ENCODE data around the gene UBE2L5. TPM values are rescaled to one million over a fixed set of nuclear protein-coding genes. Genes with fewer than 3 reads are reported as not detected.
"Not testable (repeated sequence)": the region's sequence is repeated elsewhere in the genome, so short reads cannot be mapped to it uniquely, and the experiment has no call there.

UBE2L5 gene
- total RNA-seq, 1 donor = not detected

GRCh38 chr13:30437177-30437576 lies 14.9 kb downstream of the UBE2L5 start:
- TF ChIP-seq CTCF (IDR thresholded peaks at IDR 0.05; ENCODE audit: extremely low read depth, low read depth, low read length) = no peak
- no peaks in the 10 kb centered on the region for H4K20me1 ChIP-seq (ENCODE audit: insufficient read depth, low read length)
- H3K9me3 ChIP-seq (ENCODE audit: low read depth, low read length) = no peaks in the 10 kb centered on the region
- H2AFZ ChIP-seq (ENCODE audit: low read length) = no peak overlapping the region
- no peak overlapping the region for H3K27ac ChIP-seq (ENCODE audit: low read depth, low read length)
- H3K4me3 ChIP-seq (ENCODE audit: insufficient read depth, low read length) = no peak overlapping the region
- H3K79me2 ChIP-seq (ENCODE audit: insufficient read depth, low read length) = no peaks in the 10 kb centered on the region
- H3K27me3 ChIP-seq (ENCODE audit: insufficient read depth, low read length) = peaks cover 11% of the 10 kb centered on the region
- no peaks in the 10 kb centered on the region for H3K4me1 ChIP-seq (ENCODE audit: insufficient read depth, low read length)
- H3K36me3 ChIP-seq (ENCODE audit: insufficient read depth, low read length) = no peaks in the 10 kb centered on the region
- H3K4me2 ChIP-seq (ENCODE audit: insufficient read depth, low read length) = no peak overlapping the region
- DNase-seq (ENCODE audit: insufficient read length, low spot score, missing footprints) = no peak

GRCh38 chr13:30438286-30438685 lies 16.0 kb downstream of the UBE2L5 start:
- Histone ChIP-seq H3K9me3 (ENCODE audit: low read depth, low read length) (no peaks in the 10 kb centered on the region), H2AFZ (ENCODE audit: low read length) (no peak overlapping the region), H3K27ac (ENCODE audit: low read depth, low read length) (no peak overlapping the region), H3K79me2 (ENCODE audit: insufficient read depth, low read length) (no peaks in the 10 kb centered on the region), H3K4me2 (ENCODE audit: insufficient read depth, low read length) (no peak overlapping the region), H3K27me3 (ENCODE audit: insufficient read depth, low read length) (peaks cover 11% of the 10 kb centered on the region), H4K20me1 (ENCODE audit: insufficient read depth, low read length) (no peaks in the 10 kb centered on the region), H3K4me3 (ENCODE audit: insufficient read depth, low read length) (no peak overlapping the region), H3K36me3 (ENCODE audit: insufficient read depth, low read length) (no peaks in the 10 kb centered on the region), H3K4me1 (ENCODE audit: insufficient read depth, low read length) (no peaks in the 10 kb centered on the region)
- TF ChIP-seq CTCF (IDR thresholded peaks at IDR 0.05; ENCODE audit: extremely low read depth, low read depth, low read length) = no peak
- no peak for DNase-seq (ENCODE audit: insufficient read length, low spot score, missing footprints)

- no peaks in the 10 kb centered on the region for H4K20me1 ChIP-seq (ENCODE audit: insufficient read depth, low read length)
- no peaks in the 10 kb centered on the region for H3K9me3 ChIP-seq (ENCODE audit: low read depth, low read length)
- DNase-seq (ENCODE audit: insufficient read length, low spot score, missing footprints) = no peak
- no peaks in the 10 kb centered on the region for H3K79me2 ChIP-seq (ENCODE audit: insufficient read depth, low read length)
- no peak for TF ChIP-seq CTCF (IDR thresholded peaks at IDR 0.05; ENCODE audit: extremely low read depth, low read depth, low read length)
- no peak overlapping the region for H3K4me3 ChIP-seq (ENCODE audit: insufficient read depth, low read length)
- peaks cover 11% of the 10 kb centered on the region for H3K27me3 ChIP-seq (ENCODE audit: insufficient read depth, low read length)
- H3K4me2 ChIP-seq (ENCODE audit: insufficient read depth, low read length) = no peak overlapping the region
- H3K36me3 ChIP-seq (ENCODE audit: insufficient read depth, low read length) = no peaks in the 10 kb centered on the region
- no peak overlapping the region for H3K27ac ChIP-seq (ENCODE audit: low read depth, low read length)
- peaks cover 7% of the 10 kb centered on the region for H3K4me1 ChIP-seq (ENCODE audit: insufficient read depth, low read length)
- no peak overlapping the region for H2AFZ ChIP-seq (ENCODE audit: low read length)
These were observed 18.8 kb downstream of the UBE2L5 start for GRCh38 chr13:30440910-30441703.

GRCh38 chr13:30442926-30443325 lies 20.6 kb downstream of the UBE2L5 start:
- no peak for TF ChIP-seq CTCF (IDR thresholded peaks at IDR 0.05; ENCODE audit: extremely low read depth, low read depth, low read length)
- Histone ChIP-seq H3K4me1 (ENCODE audit: insufficient read depth, low read length) (peaks cover 8% of the 10 kb centered on the region), H2AFZ (ENCODE audit: low read length) (no peak overlapping the region)

GRCh38 chr13:30443491-30443890 lies 21.2 kb downstream of the UBE2L5 start:
- not testable (repeated sequence) for H3K9me3 ChIP-seq (ENCODE audit: low read depth, low read length); H4K20me1 ChIP-seq (ENCODE audit: insufficient read depth, low read length); H3K4me1 ChIP-seq (ENCODE audit: insufficient read depth, low read length)

More at GRCh38 chr13:30442926-30443325, 20.6 kb downstream of the UBE2L5 start:
- Histone ChIP-seq H3K4me2 (ENCODE audit: insufficient read depth, low read length) (no peak overlapping the region), H3K36me3 (ENCODE audit: insufficient read depth, low read length) (no peaks in the 10 kb centered on the region), H3K4me3 (ENCODE audit: insufficient read depth, low read length) (no peak overlapping the region), H3K27me3 (ENCODE audit: insufficient read depth, low read length) (no peaks in the 10 kb centered on the region), H3K79me2 (ENCODE audit: insufficient read depth, low read length) (no peaks in the 10 kb centered on the region), H4K20me1 (ENCODE audit: insufficient read depth, low read length) (no peaks in the 10 kb centered on the region), H3K9me3 (ENCODE audit: low read depth, low read length) (no peaks in the 10 kb centered on the region), H3K27ac (ENCODE audit: low read depth, low read length) (no peak overlapping the region)
- no peak for DNase-seq (ENCODE audit: insufficient read length, low spot score, missing footprints)

More at GRCh38 chr13:30443491-30443890, 21.2 kb downstream of the UBE2L5 start:
- H2AFZ ChIP-seq (ENCODE audit: low read length); H3K4me3 ChIP-seq (ENCODE audit: insufficient read depth, low read length); DNase-seq (ENCODE audit: insufficient read length, low spot score, missing footprints); H3K27me3 ChIP-seq (ENCODE audit: insufficient read depth, low read length); H3K27ac ChIP-seq (ENCODE audit: low read depth, low read length); H3K4me2 ChIP-seq (ENCODE audit: insufficient read depth, low read length); H3K36me3 ChIP-seq (ENCODE audit: insufficient read depth, low read length); H3K79me2 ChIP-seq (ENCODE audit: insufficient read depth, low read length): not testable (repeated sequence)

Measured in osteoblast (primary cell).